GM21619 (cell line): ENCODE data around the gene ENPP3.
A peak's percentile ranks its signal among the peaks of the same experiment; 100 is the strongest.
"Not testable (repeated sequence)": the region's sequence is repeated elsewhere in the genome, so short reads cannot be mapped to it uniquely, and the experiment has no call there.

Source experiments
- ATAC-seq: cut with Tn5 transposase; IDR thresholded peaks from one replicate; pipeline ENCODE4 v1.9.1; 2021; ENCODE audit not compliant: unreplicated experiment

The ENPP3 gene

GRCh38 chr6:131683479-131683878 lies 46.4 kb downstream of the ENPP3 start:
- ATAC-seq: peak; percentile 73

- peak; percentile 58 for ATAC-seq
Observed at GRCh38 chr6:131685266-131685780, 48.2 kb downstream of the ENPP3 start.

- no peak for ATAC-seq
Observed at GRCh38 chr6:131687022-131687421, 49.9 kb downstream of the ENPP3 start.

- ATAC-seq: peak; percentile 60
Observed at GRCh38 chr6:131688286-131688685, 51.2 kb downstream of the ENPP3 start.

GRCh38 chr6:131692031-131692430 lies 54.9 kb downstream of the ENPP3 start:
- ATAC-seq: no peak

- no peak for ATAC-seq
Observed at GRCh38 chr6:131692589-131692988, 55.5 kb downstream of the ENPP3 start.

GRCh38 chr6:131693384-131693783 lies 56.3 kb downstream of the ENPP3 start:
- no peak for ATAC-seq

GRCh38 chr6:131694832-131695426 lies 57.8 kb downstream of the ENPP3 start:
- peak; percentile 96 for ATAC-seq

- ATAC-seq: no peak
Observed at GRCh38 chr6:131696956-131697355, 59.9 kb downstream of the ENPP3 start.

GRCh38 chr6:131700851-131701250 lies 63.7 kb downstream of the ENPP3 start:
- ATAC-seq: not testable (repeated sequence)

- not testable (repeated sequence) for ATAC-seq
Observed at GRCh38 chr6:131703905-131704304, 66.8 kb downstream of the ENPP3 start.

GRCh38 chr6:131710917-131711316 lies 73.8 kb downstream of the ENPP3 start, which contains the start of gene CTAGE9:
Gene CTAGE9, minus strand, starts transcription at chr6:131711017. Its CDS starts 0 bp downstream, at chr6:131711017.
- ATAC-seq: not testable (repeated sequence)

- peak; percentile 72 for ATAC-seq
Observed at GRCh38 chr6:131715567-131715966, 78.5 kb downstream of the ENPP3 start.

GRCh38 chr6:131717836-131718542 lies 80.9 kb downstream of the ENPP3 start:
- ATAC-seq: no peak

- ATAC-seq: no peak
Observed at GRCh38 chr6:131721161-131721560, 84.1 kb downstream of the ENPP3 start.

- no peak for ATAC-seq
Observed at GRCh38 chr6:131724114-131724513, 87.0 kb downstream of the ENPP3 start.

GRCh38 chr6:131727467-131727866 lies 90.4 kb downstream of the ENPP3 start:
- no peak for ATAC-seq

- ATAC-seq: no peak
Observed at GRCh38 chr6:131727868-131728267, 90.8 kb downstream of the ENPP3 start.

- ATAC-seq: no peak
Observed at GRCh38 chr6:131728296-131728939, 91.3 kb downstream of the ENPP3 start.

- ATAC-seq: no peak
Observed at GRCh38 chr6:131729550-131729949, 92.4 kb downstream of the ENPP3 start.

GRCh38 chr6:131730264-131730663 lies 93.2 kb downstream of the ENPP3 start:
- no peak for ATAC-seq

GRCh38 chr6:131731224-131731623 lies 94.1 kb downstream of the ENPP3 start:
- ATAC-seq: no peak
